K562 (cell line): ENCODE results near the gene TCAF1. TPM values are rescaled to one million over a fixed set of nuclear protein-coding genes. Genes with fewer than 3 reads are reported as not detected.

ENCODE experiments used
- CEBPG ChIP-seq, 3 experiments: fragments of 200-800 bp in 1 of 3; sonication (Bioruptor generic) in 1 of 3; sonication (generic) in 1 of 3; formaldehyde crosslinking in 1 of 3; IDR thresholded peaks in 2 of 3; conservative IDR thresholded peaks in 1 of 3; 2 replicates each; pipeline versions ENCODE4 v1.6.1 to v1.8.0; 2016 to 2022; ENCODE audit warnings: missing compliant biosample characterization in 2 of 3, missing genetic modification characterization in 2 of 3, mild to moderate bottlenecking in 1 of 3, missing genetic modification reagents in 1 of 3
- EGR1 ChIP-seq: fragments of 450-650 bp; conservative IDR thresholded peaks from 2 replicates; pipeline ENCODE4 v1.6.1; 2017; ENCODE audit warnings: mild to moderate bottlenecking
- GABPA ChIP-seq: fragments of 200-800 bp; sonication (Bioruptor generic); conservative IDR thresholded peaks from 2 replicates; pipeline ENCODE4 v1.6.1; 2016; ENCODE audit warnings: low read depth, missing genetic modification characterization, missing compliant biosample characterization
- GTF2F1 ChIP-seq: IDR thresholded peaks from 2 replicates; pipeline ENCODE4 v1.6.1; 2011; ENCODE audit warnings: low read depth, low read length, improper control_type of control experiment
- HMG20B ChIP-seq: fragments of 250-450 bp; sonication (Bioruptor Pico); IDR thresholded peaks from 2 replicates; pipeline ENCODE4 v1.5.0; 2021; ENCODE audit warnings: mild to moderate bottlenecking
- MAZ ChIP-seq, 2 experiments: fragments of 450-650 bp in 1 of 2; sonication (generic) in 1 of 2; formaldehyde crosslinking; IDR thresholded peaks in 1 of 2; conservative IDR thresholded peaks in 1 of 2; 2 replicates each; pipeline versions ENCODE4 v1.4.0 to v1.5.0; 2020; ENCODE audit warnings: mild to moderate bottlenecking in 1 of 2, missing genetic modification reagents in 1 of 2
- MTA3 ChIP-seq: fragments of 450-650 bp; formaldehyde crosslinking; IDR thresholded peaks from 2 replicates; pipeline ENCODE4 v1.6.1; 2017; ENCODE audit warnings: mild to moderate bottlenecking, borderline replicate concordance
- NEUROD1 ChIP-seq: fragments of 150-350 bp; IDR thresholded peaks from 2 replicates; pipeline ENCODE4 v1.6.1; 2014; ENCODE audit warnings: borderline replicate concordance, low read length, low read depth; ENCODE audit not compliant: partially characterized antibody
- PHF21A ChIP-seq: fragments of 450-650 bp; IDR thresholded peaks from 2 replicates; pipeline ENCODE4 v1.6.1; 2017; ENCODE audit warnings: low read depth, borderline replicate concordance
- PTBP1 ChIP-seq: fragments of 200-400 bp; formaldehyde crosslinking; IDR thresholded peaks from 2 replicates; pipeline ENCODE4 v1.6.1; 2017; ENCODE audit warnings: low read depth, low read length
- RAD51 ChIP-seq: fragments of 450-650 bp; IDR thresholded peaks from 2 replicates; pipeline ENCODE4 v1.7.1; 2016; ENCODE audit warnings: low read depth, mild to moderate bottlenecking, borderline replicate concordance
- RBM15 ChIP-seq: fragments of 200-400 bp; formaldehyde crosslinking; IDR thresholded peaks from 2 replicates; pipeline ENCODE4 v1.6.1; 2018; ENCODE audit warnings: mild to moderate bottlenecking, low read length, moderate library complexity; ENCODE audit not compliant: insufficient read depth
- SP1 ChIP-seq: sonication (generic); formaldehyde crosslinking; IDR thresholded peaks from 2 replicates; pipeline ENCODE4 v1.8.1; 2022; ENCODE audit warnings: mild to moderate bottlenecking, missing genetic modification reagents
- XRCC5 ChIP-seq: fragments of 200-400 bp; formaldehyde crosslinking; IDR thresholded peaks from 2 replicates; pipeline ENCODE4 v1.6.1; 2017; ENCODE audit warnings: low read depth, mild to moderate bottlenecking, low read length
- polyA plus RNA-seq, 8 experiments: library from polyadenylated mRNA; depleted of rRNA in 4 of 8; stranded (reverse) in 5 of 8; unstranded in 3 of 8; fragments of >200 nt; fragmentation: Nextera tagmentation in 2 of 8; fragmentation: Illumina TruSeq in 1 of 8; extraction: Ambion mirVana in 2 of 8; extraction: Trizol in 1 of 8; gene quantifications; 2 replicates each; pipeline versions ENCODE4 v1.2.1 to v1.2.3, GENCODE V29; 2011 to 2014; ENCODE audit warnings: inconsistent platforms in 1 of 8, missing spikeins in 1 of 8
- total RNA-seq, 7 experiments: library from RNA; depleted of rRNA in 6 of 7; stranded (reverse); fragments of >200 nt in 6 of 7; fragmentation: Illumina TruSeq in 2 of 7; extraction: Trizol in 2 of 7; gene quantifications; 2 replicates each; pipeline versions ENCODE4 v1.2.1 to v1.2.3, GENCODE V29; 2011 to 2021; ENCODE audit warnings: low replicate concordance in 1 of 7
- TF ChIP-seq, protein P1 (sequence below): IDR thresholded peaks from 2 replicates; pipeline ENCODE4 v1.6.1; 2016; ENCODE audit warnings: missing genetic modification characterization, missing compliant biosample characterization
- TF ChIP-seq, protein P2 (sequence below): IDR thresholded peaks from 3 replicates; pipeline ENCODE4 v1.6.1; 2011; ENCODE audit warnings: borderline replicate concordance, mild to moderate bottlenecking, moderate library complexity; ENCODE audit not compliant: insufficient read length; ENCODE audit errors: extremely low read depth
- TF ChIP-seq, protein P3 (sequence below): fragments of 450-650 bp; conservative IDR thresholded peaks from 2 replicates; pipeline ENCODE4 v1.6.1; 2016; ENCODE audit warnings: missing genetic modification characterization, low read depth, mild to moderate bottlenecking, missing compliant biosample characterization, moderate library complexity

TCAF1 gene
- total and polyA plus RNA-seq, 9 of the 15 experiments (the other 6 are each of a cell fraction or from before 2014, with no cell fraction given) = 6.2 to 52.2 (median 24.4) TPM

DNA sequence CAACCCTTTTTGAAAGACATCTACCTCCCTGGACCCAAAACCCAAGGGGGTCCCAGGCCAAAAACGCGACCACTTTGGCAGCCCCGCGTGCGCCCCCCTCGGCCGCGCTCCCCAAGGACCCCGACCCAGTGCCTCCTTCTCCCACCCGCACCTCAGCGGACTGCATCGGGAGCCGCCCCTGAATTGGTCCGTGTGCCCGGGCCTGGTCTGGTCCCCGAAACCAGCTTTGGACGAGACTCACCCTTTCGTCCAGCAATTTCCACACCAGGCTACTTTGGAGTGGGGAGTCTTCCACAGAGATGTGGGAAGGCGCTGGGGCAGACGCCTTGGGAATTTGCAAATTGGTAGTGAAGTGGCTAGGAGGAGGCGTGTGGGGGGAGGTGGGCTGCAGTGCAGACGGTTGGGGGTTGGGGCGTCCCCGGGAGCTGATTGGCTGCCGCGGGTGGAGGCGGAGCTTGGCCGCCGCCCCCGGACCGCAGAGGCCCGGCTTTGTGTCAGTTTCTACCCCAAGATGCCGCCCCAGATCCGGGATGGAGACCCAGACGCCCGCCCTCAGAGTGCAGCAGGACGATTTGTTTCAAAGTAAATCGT lies 16.9 kb downstream of the TCAF1 start (continued):
- TF ChIP-seq GTF2F1 (no peak), MTA3 (no peak), XRCC5 (no peak), GABPA (no peak), PHF21A (no peak), CEBPG (CRISPR knock-in tag; IDR thresholded peaks at IDR 0.05) (no peak), CEBPG (tag; conservative IDR thresholded peaks at IDR 0.05 in 1 of 2, IDR thresholded peaks at IDR 0.05 in 1 of 2) (no peak), SP1 (CRISPR knock-in tag) (no peak), EGR1 (peak; percentile 86), PTBP1 (0 out of 2 replicates have a peak, but pooled peaks have one; percentile 33), RAD51 (no peak), RBM15 (no peak), NEUROD1 (no peak), HMG20B (CRISPR knock-in tag) (no peak), MAZ (CRISPR knock-in tag; conservative IDR thresholded peaks at IDR 0.05 in 1 of 2, IDR thresholded peaks at IDR 0.05 in 1 of 2) (0 out of 4 replicates have a peak, but pooled peaks of 1 of the 2 experiments have one; percentile 17)
- TF ChIP-seq, protein P1, sequence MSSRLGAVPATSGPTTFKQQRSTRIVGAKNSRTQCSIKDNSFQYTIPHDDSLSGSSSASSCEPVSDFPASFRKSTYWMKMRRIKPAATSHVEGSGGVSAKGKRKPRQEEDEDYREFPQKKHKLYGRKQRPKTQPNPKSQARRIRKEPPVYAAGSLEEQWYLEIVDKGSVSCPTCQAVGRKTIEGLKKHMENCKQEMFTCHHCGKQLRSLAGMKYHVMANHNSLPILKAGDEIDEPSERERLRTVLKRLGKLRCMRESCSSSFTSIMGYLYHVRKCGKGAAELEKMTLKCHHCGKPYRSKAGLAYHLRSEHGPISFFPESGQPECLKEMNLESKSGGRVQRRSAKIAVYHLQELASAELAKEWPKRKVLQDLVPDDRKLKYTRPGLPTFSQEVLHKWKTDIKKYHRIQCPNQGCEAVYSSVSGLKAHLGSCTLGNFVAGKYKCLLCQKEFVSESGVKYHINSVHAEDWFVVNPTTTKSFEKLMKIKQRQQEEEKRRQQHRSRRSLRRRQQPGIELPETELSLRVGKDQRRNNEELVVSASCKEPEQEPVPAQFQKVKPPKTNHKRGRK (tag) = no peak
- TF ChIP-seq, protein P2, sequence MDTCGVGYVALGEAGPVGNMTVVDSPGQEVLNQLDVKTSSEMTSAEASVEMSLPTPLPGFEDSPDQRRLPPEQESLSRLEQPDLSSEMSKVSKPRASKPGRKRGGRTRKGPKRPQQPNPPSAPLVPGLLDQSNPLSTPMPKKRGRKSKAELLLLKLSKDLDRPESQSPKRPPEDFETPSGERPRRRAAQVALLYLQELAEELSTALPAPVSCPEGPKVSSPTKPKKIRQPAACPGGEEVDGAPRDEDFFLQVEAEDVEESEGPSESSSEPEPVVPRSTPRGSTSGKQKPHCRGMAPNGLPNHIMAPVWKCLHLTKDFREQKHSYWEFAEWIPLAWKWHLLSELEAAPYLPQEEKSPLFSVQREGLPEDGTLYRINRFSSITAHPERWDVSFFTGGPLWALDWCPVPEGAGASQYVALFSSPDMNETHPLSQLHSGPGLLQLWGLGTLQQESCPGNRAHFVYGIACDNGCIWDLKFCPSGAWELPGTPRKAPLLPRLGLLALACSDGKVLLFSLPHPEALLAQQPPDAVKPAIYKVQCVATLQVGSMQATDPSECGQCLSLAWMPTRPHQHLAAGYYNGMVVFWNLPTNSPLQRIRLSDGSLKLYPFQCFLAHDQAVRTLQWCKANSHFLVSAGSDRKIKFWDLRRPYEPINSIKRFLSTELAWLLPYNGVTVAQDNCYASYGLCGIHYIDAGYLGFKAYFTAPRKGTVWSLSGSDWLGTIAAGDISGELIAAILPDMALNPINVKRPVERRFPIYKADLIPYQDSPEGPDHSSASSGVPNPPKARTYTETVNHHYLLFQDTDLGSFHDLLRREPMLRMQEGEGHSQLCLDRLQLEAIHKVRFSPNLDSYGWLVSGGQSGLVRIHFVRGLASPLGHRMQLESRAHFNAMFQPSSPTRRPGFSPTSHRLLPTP = no peak
- TF ChIP-seq, protein P3, sequence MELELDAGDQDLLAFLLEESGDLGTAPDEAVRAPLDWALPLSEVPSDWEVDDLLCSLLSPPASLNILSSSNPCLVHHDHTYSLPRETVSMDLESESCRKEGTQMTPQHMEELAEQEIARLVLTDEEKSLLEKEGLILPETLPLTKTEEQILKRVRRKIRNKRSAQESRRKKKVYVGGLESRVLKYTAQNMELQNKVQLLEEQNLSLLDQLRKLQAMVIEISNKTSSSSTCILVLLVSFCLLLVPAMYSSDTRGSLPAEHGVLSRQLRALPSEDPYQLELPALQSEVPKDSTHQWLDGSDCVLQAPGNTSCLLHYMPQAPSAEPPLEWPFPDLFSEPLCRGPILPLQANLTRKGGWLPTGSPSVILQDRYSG = no peak
